CD4-positive, CD25-positive, alpha-beta regulatory T cell (primary cell): ENCODE measurements around the gene SEM1. TPM values are rescaled to one million over a fixed set of nuclear protein-coding genes. Genes with fewer than 3 reads are reported as not detected.
A peak's percentile ranks its signal among the peaks of the same experiment; 100 is the strongest.

Experiments used
- ATAC-seq, 2 donors: fragments of 150-1000 bp; cut with Tn5 transposase; one replicate each; pipeline ENCODE4 v1.10.0; 2021; ENCODE audit warnings: low read depth in 2 of 2, moderate number of reproducible peaks in 2 of 2, moderate library complexity in 1 of 2
- DNase-seq, 3 donors: peaks; one replicate each; pipeline versions ENCODE4 v3.0.0 to v3.0.0-alpha.2; 2012 to 2022; ENCODE audit warnings: mixed read lengths in 1 of 3
- H3K27ac ChIP-seq: one replicate; pipeline ENCODE4 v1.7.0; 2013; ENCODE audit warnings: mild to moderate bottlenecking, low read length; ENCODE audit not compliant: insufficient read depth, poor library complexity, severe bottlenecking
- H3K27me3 ChIP-seq: one replicate; pipeline ENCODE4 v1.7.0; 2013; ENCODE audit warnings: low read length; ENCODE audit not compliant: control insufficient read depth, insufficient read depth
- H3K36me3 ChIP-seq: one replicate; pipeline ENCODE4 v1.7.0; 2013; ENCODE audit warnings: mild to moderate bottlenecking, low read length, moderate library complexity; ENCODE audit not compliant: control insufficient read depth, insufficient read depth
- H3K4me1 ChIP-seq: 2 replicates; pipeline ENCODE4 v1.7.0; 2013; ENCODE audit warnings: mild to moderate bottlenecking, low read length; ENCODE audit not compliant: insufficient read depth, control insufficient read depth, poor library complexity, severe bottlenecking
- H3K4me3 ChIP-seq: one replicate; pipeline ENCODE4 v1.7.0; 2013; ENCODE audit warnings: low read depth, mild to moderate bottlenecking, low read length, moderate library complexity
- H3K9me3 ChIP-seq, 2 experiments: 1 replicate in 1 of 2; 2 replicates in 1 of 2; pipeline ENCODE4 v1.7.0; 2013; ENCODE audit warnings: low read length in 2 of 2, mild to moderate bottlenecking in 1 of 2, moderate library complexity in 1 of 2; ENCODE audit not compliant: control insufficient read depth in 2 of 2
- H3K27ac Mint-ChIP-seq, 3 donors: one replicate each; pipeline ENCODE4 v1.8.0; 2020 to 2022; ENCODE audit warnings: mild to moderate bottlenecking in 3 of 3, mixed read lengths in 3 of 3, moderate library complexity in 2 of 3
- H3K27me3 Mint-ChIP-seq: one replicate; pipeline ENCODE4 v1.8.0; 2022; ENCODE audit warnings: mild to moderate bottlenecking, mixed read lengths
- H3K36me3 Mint-ChIP-seq: one replicate; pipeline ENCODE4 v1.8.0; 2020; ENCODE audit warnings: mixed read lengths
- H3K4me1 Mint-ChIP-seq, 4 donors: one replicate each; pipeline ENCODE4 v1.8.0; 2020 to 2022; ENCODE audit warnings: mixed read lengths in 4 of 4, mild to moderate bottlenecking in 1 of 4
- H3K4me3 Mint-ChIP-seq, 4 donors: one replicate each; pipeline ENCODE4 v1.8.0; 2020 to 2022; ENCODE audit warnings: mild to moderate bottlenecking in 4 of 4, mixed read lengths in 4 of 4, moderate library complexity in 3 of 4
- H3K9me3 Mint-ChIP-seq, 7 donors: one replicate each; pipeline ENCODE4 v1.8.0; 2020 to 2022; ENCODE audit warnings: mixed read lengths in 7 of 7, mild to moderate bottlenecking in 3 of 7, moderate library complexity in 2 of 7
- polyA plus RNA-seq, 4 donors: library from polyadenylated mRNA; unstranded; fragments of 300-500 nt; fragmentation: Illumina TruSeq; gene quantifications; one replicate each; pipeline ENCODE4 v1.2.3, GENCODE V29; 2021
- total RNA-seq: library from RNA; stranded (reverse); gene quantifications from one replicate; pipeline ENCODE4 v1.2.3, GENCODE V29; 2022

The SEM1 gene
- total and polyA plus RNA-seq, 5 donors from 2014 or later = 20.4 to 202 (median 136) TPM

GRCh38 chr7:96719164-96719563, 9.5 kb upstream of the SEM1 start:
- Mint-ChIP-seq H3K27me3 (peaks cover 44% of the 10 kb centered on the region), H3K27ac (no peak overlapping the region), H3K36me3 (no peaks in the 10 kb centered on the region), H3K4me3 (no peak overlapping the region), H3K4me1 (no peaks in the 10 kb centered on the region), H3K9me3 (peaks cover 0 to 5% (median under 1%) of the 10 kb centered on the region in 7 donors)
- H3K36me3 ChIP-seq = no peaks in the 10 kb centered on the region
- H3K4me1 ChIP-seq = no peaks in the 10 kb centered on the region
- no peak overlapping the region for H3K27ac ChIP-seq
- no peak overlapping the region for H3K4me3 ChIP-seq
- peaks cover 0 to under 1% of the 10 kb centered on the region in 2 experiments for H3K9me3 ChIP-seq
- DNase-seq = no peak
- ATAC-seq = no peak
- H3K27me3 ChIP-seq = peaks cover 30% of the 10 kb centered on the region

- Mint-ChIP-seq H3K4me1 (no peaks in the 10 kb centered on the region), H3K36me3 (no peaks in the 10 kb centered on the region), H3K4me3 (no peak overlapping the region), H3K9me3 (peaks cover 0 to 8% (median 4%) of the 10 kb centered on the region in 7 donors), H3K27me3 (peaks cover 44% of the 10 kb centered on the region), H3K27ac (no peak overlapping the region)
- H3K27me3 ChIP-seq = peaks cover 25% of the 10 kb centered on the region
- DNase-seq = no peak
- no peak overlapping the region for H3K27ac ChIP-seq
- H3K9me3 ChIP-seq = peaks cover 2 to 8% of the 10 kb centered on the region in 2 experiments
- ATAC-seq = no peak
- no peak overlapping the region for H3K4me3 ChIP-seq
- H3K36me3 ChIP-seq = no peaks in the 10 kb centered on the region
- H3K4me1 ChIP-seq = no peaks in the 10 kb centered on the region
Measured at GRCh38 chr7:96718107-96719003, 8.7 kb upstream of the SEM1 start.

GRCh38 chr7:96713037-96713436, 3.4 kb upstream of the SEM1 start:
- peaks cover 0 to 14% (median 3%) of the 10 kb centered on the region in 7 donors for H3K9me3 Mint-ChIP-seq
- Histone ChIP-seq H3K36me3 (no peaks in the 10 kb centered on the region), H3K27me3 (peaks cover 8% of the 10 kb centered on the region), H3K9me3 (peaks cover 2 to 18% of the 10 kb centered on the region in 2 experiments), H3K27ac (no peak overlapping the region), H3K4me3 (no peak overlapping the region), H3K4me1 (peaks cover 14% of the 10 kb centered on the region)
- peaks cover 27% of the 10 kb centered on the region for H3K27me3 Mint-ChIP-seq
- H3K27ac Mint-ChIP-seq = no peak overlapping the region
- peaks cover 5 to 23% (median 13%) of the 10 kb centered on the region in 4 donors for H3K4me1 Mint-ChIP-seq
- ATAC-seq = no peak
- H3K4me3 Mint-ChIP-seq = no peak overlapping the region
- H3K36me3 Mint-ChIP-seq = no peaks in the 10 kb centered on the region
- no peak for DNase-seq

- Histone ChIP-seq H3K4me3 (peak overlapping the region; percentile 95), H3K4me1 (peaks cover 19% of the 10 kb centered on the region), H3K36me3 (no peaks in the 10 kb centered on the region), H3K27ac (no peak overlapping the region), H3K27me3 (peaks cover 4% of the 10 kb centered on the region), H3K9me3 (peaks cover 2 to 18% of the 10 kb centered on the region in 2 experiments)
- Mint-ChIP-seq H3K27me3 (peaks cover 7% of the 10 kb centered on the region), H3K9me3 (peaks cover 0 to 14% (median 3%) of the 10 kb centered on the region in 7 donors), H3K4me1 (peaks cover 16 to 46% (median 31%) of the 10 kb centered on the region in 4 donors), H3K4me3 (peak overlapping the region; percentile 97 to 100 (median 98)), H3K27ac (peak overlapping the region in 2 of 3 donors; percentile 98 to 99), H3K36me3 (peaks cover 10% of the 10 kb centered on the region)
- DNase-seq (no peak), ATAC-seq (no peak)
Measured at GRCh38 chr7:96710544-96710943, 898 bp upstream of the SEM1 start.

- H3K27me3 ChIP-seq = no peaks in the 10 kb centered on the region
- H3K4me1 ChIP-seq = peaks cover 19% of the 10 kb centered on the region
- H3K4me3 ChIP-seq = peak overlapping the region; percentile 95
- peak overlapping the region; percentile 70 for H3K27ac ChIP-seq
- DNase-seq (no peak), ATAC-seq (no peak)
- Mint-ChIP-seq H3K4me3 (peak overlapping the region; percentile 97 to 100 (median 98)), H3K4me1 (peaks cover 24 to 58% (median 40%) of the 10 kb centered on the region in 4 donors), H3K36me3 (peaks cover 13% of the 10 kb centered on the region), H3K27ac (peak overlapping the region; percentile 97 to 99 (median 98)), H3K9me3 (peaks cover 0 to 10% (median 2%) of the 10 kb centered on the region in 7 donors), H3K27me3 (peaks cover 7% of the 10 kb centered on the region)
- H3K36me3 ChIP-seq = no peaks in the 10 kb centered on the region
- peaks cover 2 to 15% of the 10 kb centered on the region in 2 experiments for H3K9me3 ChIP-seq
Measured at GRCh38 chr7:96708872-96709271, 774 bp downstream of the SEM1 start.

- peak overlapping the region; percentile 95 for H3K4me3 ChIP-seq
- peaks cover 28 to 64% (median 43%) of the 10 kb centered on the region in 4 donors for H3K4me1 Mint-ChIP-seq
- peak overlapping the region; percentile 97 to 100 (median 98) for H3K4me3 Mint-ChIP-seq
- no peak overlapping the region for H3K27ac ChIP-seq
- peaks cover 0 to 6% (median 0%) of the 10 kb centered on the region in 7 donors for H3K9me3 Mint-ChIP-seq
- H3K27me3 Mint-ChIP-seq = peaks cover 7% of the 10 kb centered on the region
- no peaks in the 10 kb centered on the region for H3K27me3 ChIP-seq
- ATAC-seq = no peak
- H3K27ac Mint-ChIP-seq = peak overlapping the region in 2 of 3 donors; percentile 46 to 68
- H3K9me3 ChIP-seq = peaks cover 0 to 8% of the 10 kb centered on the region in 2 experiments
- H3K36me3 ChIP-seq = no peaks in the 10 kb centered on the region
- H3K36me3 Mint-ChIP-seq = peaks cover 14% of the 10 kb centered on the region
- peak in 1 of 3 donors; percentile 6 for DNase-seq
- peaks cover 19% of the 10 kb centered on the region for H3K4me1 ChIP-seq
Measured at GRCh38 chr7:96707901-96708774, 1.5 kb downstream of the SEM1 start.

GRCh38 chr7:96701258-96701657, 8.4 kb downstream of the SEM1 start:
- H3K9me3 Mint-ChIP-seq = no peaks in the 10 kb centered on the region

More at GRCh38 chr7:96701258-96701657, 8.4 kb downstream of the SEM1 start:
- no peaks in the 10 kb centered on the region for H3K9me3 ChIP-seq
- peaks cover 17% of the 10 kb centered on the region for H3K4me1 ChIP-seq
- H3K27ac ChIP-seq = no peak overlapping the region
- H3K4me3 ChIP-seq = no peak overlapping the region
- no peak for ATAC-seq
- H3K36me3 ChIP-seq = no peaks in the 10 kb centered on the region
- Mint-ChIP-seq H3K4me1 (peaks cover 52 to 88% (median 60%) of the 10 kb centered on the region in 4 donors), H3K4me3 (peak overlapping the region in 1 of 4 donors; percentile 29), H3K36me3 (peaks cover 27% of the 10 kb centered on the region), H3K27me3 (no peaks in the 10 kb centered on the region), H3K27ac (no peak overlapping the region)
- no peak for DNase-seq
- no peaks in the 10 kb centered on the region for H3K27me3 ChIP-seq
